ENCODE data around the gene DNAJA2.

DNA sequence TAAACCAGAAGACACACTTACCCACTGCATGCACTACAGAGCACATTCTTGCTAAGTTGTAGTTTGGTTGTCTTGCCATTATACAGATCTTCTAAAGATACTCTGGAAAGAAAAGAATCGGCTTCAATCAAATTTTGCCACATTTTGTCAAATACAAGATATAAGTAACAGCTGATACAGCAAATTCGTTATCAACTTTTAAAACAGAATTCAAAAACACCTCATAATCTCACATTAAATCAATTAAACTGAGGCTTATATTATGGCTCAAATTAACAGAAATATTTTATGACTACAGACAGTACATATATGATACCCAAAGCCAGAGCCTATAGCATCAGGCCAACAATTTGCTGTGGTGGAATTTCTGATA, 5.4 kb downstream of the DNAJA2 start:
- TF ChIP-seq, protein P1, sequence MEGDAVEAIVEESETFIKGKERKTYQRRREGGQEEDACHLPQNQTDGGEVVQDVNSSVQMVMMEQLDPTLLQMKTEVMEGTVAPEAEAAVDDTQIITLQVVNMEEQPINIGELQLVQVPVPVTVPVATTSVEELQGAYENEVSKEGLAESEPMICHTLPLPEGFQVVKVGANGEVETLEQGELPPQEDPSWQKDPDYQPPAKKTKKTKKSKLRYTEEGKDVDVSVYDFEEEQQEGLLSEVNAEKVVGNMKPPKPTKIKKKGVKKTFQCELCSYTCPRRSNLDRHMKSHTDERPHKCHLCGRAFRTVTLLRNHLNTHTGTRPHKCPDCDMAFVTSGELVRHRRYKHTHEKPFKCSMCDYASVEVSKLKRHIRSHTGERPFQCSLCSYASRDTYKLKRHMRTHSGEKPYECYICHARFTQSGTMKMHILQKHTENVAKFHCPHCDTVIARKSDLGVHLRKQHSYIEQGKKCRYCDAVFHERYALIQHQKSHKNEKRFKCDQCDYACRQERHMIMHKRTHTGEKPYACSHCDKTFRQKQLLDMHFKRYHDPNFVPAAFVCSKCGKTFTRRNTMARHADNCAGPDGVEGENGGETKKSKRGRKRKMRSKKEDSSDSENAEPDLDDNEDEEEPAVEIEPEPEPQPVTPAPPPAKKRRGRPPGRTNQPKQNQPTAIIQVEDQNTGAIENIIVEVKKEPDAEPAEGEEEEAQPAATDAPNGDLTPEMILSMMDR (IDR thresholded peaks at IDR 0.05; ENCODE audit: low read length) = no peak
- no peak for TF ChIP-seq EZH2 (IDR thresholded peaks at IDR 0.05; ENCODE audit: borderline replicate concordance, low read length)

Data from OCI-LY1 (cell line).